Type B pancreatic cell (in vitro differentiated cells): ENCODE measurements around the gene CCL18. TPM values are rescaled to one million over a fixed set of nuclear protein-coding genes. Genes with fewer than 3 reads are reported as not detected.
"Not testable (repeated sequence)": the region's sequence is repeated elsewhere in the genome, so short reads cannot be mapped to it uniquely, and the experiment has no call there.

Experiments
- DNase-seq: peaks from one replicate; pipeline ENCODE4 v3.0.0; 2021; ENCODE audit warnings: mixed read lengths; ENCODE audit not compliant: unreplicated experiment; ENCODE audit errors: extremely low spot score
- H3K27ac Mint-ChIP-seq: 2 replicates; pipeline ENCODE4 v1.8.0; 2021; ENCODE audit warnings: mild to moderate bottlenecking, mixed read lengths
- H3K27me3 Mint-ChIP-seq: 2 replicates; pipeline ENCODE4 v1.8.0; 2021; ENCODE audit warnings: mixed read lengths
- H3K36me3 Mint-ChIP-seq: 2 replicates; pipeline ENCODE4 v1.8.0; 2021; ENCODE audit warnings: mixed read lengths
- H3K4me1 Mint-ChIP-seq: one replicate; pipeline ENCODE4 v1.8.0; 2021; ENCODE audit warnings: mixed read lengths; ENCODE audit not compliant: unreplicated experiment
- H3K4me3 Mint-ChIP-seq: 2 replicates; pipeline ENCODE4 v1.8.0; 2021; ENCODE audit warnings: mild to moderate bottlenecking, mixed read lengths
- H3K9me3 Mint-ChIP-seq: 2 replicates; pipeline ENCODE4 v1.8.0; 2021; ENCODE audit warnings: mixed read lengths
- CTCF ChIP-seq: fragments of 200-600 bp; sonication (generic); conservative IDR thresholded peaks from 2 replicates; pipeline ENCODE4 v1.5.0; 2021; ENCODE audit warnings: antibody characterized with exemption, mild to moderate bottlenecking
- total RNA-seq: library from RNA; stranded (reverse); gene quantifications from 2 replicates; pipeline ENCODE4 v1.2.1, GENCODE V29; 2021; ENCODE audit warnings: low replicate concordance

The CCL18 gene
- total RNA-seq, 1 donor from 2014 or later: 0.60 TPM

GRCh38 chr17:36092230-36092629 is 28.2 kb downstream of the CCL18 start:
- Mint-ChIP-seq H3K27ac (no peak overlapping the region), H3K4me1 (no peaks in the 10 kb centered on the region), H3K36me3 (no peaks in the 10 kb centered on the region), H3K4me3 (no peak overlapping the region), H3K27me3 (peaks cover 12% of the 10 kb centered on the region), H3K9me3 (no peaks in the 10 kb centered on the region)
- DNase-seq: no peak
- TF ChIP-seq CTCF: no peak

GRCh38 chr17:36092715-36093114 is 28.6 kb downstream of the CCL18 start:
- H3K27me3 Mint-ChIP-seq: peaks cover 12% of the 10 kb centered on the region
- not testable (repeated sequence) for H3K27ac Mint-ChIP-seq, H3K36me3 Mint-ChIP-seq, H3K4me1 Mint-ChIP-seq, H3K9me3 Mint-ChIP-seq, H3K4me3 Mint-ChIP-seq, DNase-seq

GRCh38 chr17:36094232-36094631 is 30.2 kb downstream of the CCL18 start:
- Mint-ChIP-seq H3K4me1 (no peaks in the 10 kb centered on the region), H3K27me3 (peaks cover 10% of the 10 kb centered on the region), H3K4me3 (no peak overlapping the region), H3K9me3 (no peaks in the 10 kb centered on the region), H3K36me3 (no peaks in the 10 kb centered on the region), H3K27ac (no peak overlapping the region)
- TF ChIP-seq CTCF: no peak
- DNase-seq: no peak

- H3K9me3 Mint-ChIP-seq: no peaks in the 10 kb centered on the region
- TF ChIP-seq CTCF: no peak
These were observed 30.7 kb downstream of the CCL18 start for GRCh38 chr17:36094746-36095145.

GRCh38 chr17:36095992-36096391 is 31.9 kb downstream of the CCL18 start:
- no peak overlapping the region for H3K27ac Mint-ChIP-seq
- H3K4me3 Mint-ChIP-seq: no peak overlapping the region
- H3K36me3 Mint-ChIP-seq: no peaks in the 10 kb centered on the region
- H3K4me1 Mint-ChIP-seq: no peaks in the 10 kb centered on the region
- DNase-seq: no peak
- H3K9me3 Mint-ChIP-seq: no peaks in the 10 kb centered on the region
- no peak for TF ChIP-seq CTCF
- peaks cover 15% of the 10 kb centered on the region for H3K27me3 Mint-ChIP-seq

More at GRCh38 chr17:36094746-36095145, 30.7 kb downstream of the CCL18 start:
- H3K27ac Mint-ChIP-seq: no peak overlapping the region
- H3K4me1 Mint-ChIP-seq: no peaks in the 10 kb centered on the region
- DNase-seq: no peak
- peaks cover 13% of the 10 kb centered on the region for H3K27me3 Mint-ChIP-seq
- H3K36me3 Mint-ChIP-seq: no peaks in the 10 kb centered on the region
- H3K4me3 Mint-ChIP-seq: no peak overlapping the region

- H3K27me3 Mint-ChIP-seq: peaks cover 14% of the 10 kb centered on the region
- H3K9me3 Mint-ChIP-seq, H3K4me1 Mint-ChIP-seq, H3K27ac Mint-ChIP-seq, H3K36me3 Mint-ChIP-seq, H3K4me3 Mint-ChIP-seq, DNase-seq: not testable (repeated sequence)
These were observed 34.9 kb downstream of the CCL18 start for GRCh38 chr17:36099004-36099403.

- not testable (repeated sequence) for H3K4me1 Mint-ChIP-seq, H3K27ac Mint-ChIP-seq, DNase-seq, H3K9me3 Mint-ChIP-seq, H3K4me3 Mint-ChIP-seq, H3K36me3 Mint-ChIP-seq
- peaks cover 25% of the 10 kb centered on the region for H3K27me3 Mint-ChIP-seq
These were observed 39.4 kb downstream of the CCL18 start, which contains the start of gene CCL4 for GRCh38 chr17:36103401-36103975. Gene CCL4, plus strand, starts transcription at chr17:36103827. Its CDS starts 79 bp downstream, at chr17:36103906.

GRCh38 chr17:36104246-36104645 is 40.2 kb downstream of the CCL18 start:
- not testable (repeated sequence) for DNase-seq

More at GRCh38 chr17:36104246-36104645, 40.2 kb downstream of the CCL18 start:
- peaks cover 25% of the 10 kb centered on the region for H3K27me3 Mint-ChIP-seq
- H3K27ac Mint-ChIP-seq, H3K4me3 Mint-ChIP-seq, H3K36me3 Mint-ChIP-seq, H3K9me3 Mint-ChIP-seq, H3K4me1 Mint-ChIP-seq: not testable (repeated sequence)
